A549 (cell line): ENCODE data around the gene TFDP1. TPM values are rescaled to one million over a fixed set of nuclear protein-coding genes. Genes with fewer than 3 reads are reported as not detected.

Experiments used
- ATAC-seq, 2 experiments: fragments of 200-7000 bp in 1 of 2; fragments of >200 bp in 1 of 2; cut with Nextera tagmentation in 1 of 2; cut with Tn5 transposase in 1 of 2; 3 replicates each; pipeline versions ENCODE4 v1.8.0 to v1.9.1; 2018 to 2020; ENCODE audit warnings: mild to moderate bottlenecking in 1 of 2, moderate library complexity in 1 of 2
- CTCF ChIA-PET: fragments of 300-600 bp; sonication (Branson Sonifier 250); formaldehyde crosslinking; extraction: SDS; loops from one replicate; lab custom pipeline; 2021; ENCODE audit warnings: antibody characterized with exemption, inconsistent platforms; lab: Yijun Ruan, JAX
- POLR2A ChIA-PET: fragments of 350-600 bp; formaldehyde crosslinking; extraction: SDS; loops from one replicate; lab custom pipeline; 2021; ENCODE audit warnings: antibody characterized with exemption, inconsistent platforms; lab: Yijun Ruan, JAX
- DNase-seq, 2 experiments: peaks; one replicate each; pipeline versions ENCODE4 v3.0.0 to v3.0.0-alpha.2; 2011 to 2016; ENCODE audit warnings: low read depth in 1 of 2, low spot score in 1 of 2
- FAIRE-seq: peaks from 2 replicates; lab custom pipeline; 2011; peaks lifted over from hg19 to GRCh38; lab: Jason Lieb, UNC
- H3K27ac ChIP-seq, 2 experiments: fragments of >200 bp; sonication (Bioruptor Twin); formaldehyde crosslinking; 3 replicates each; pipeline ENCODE4 v1.5.1; 2016 to 2017
- H3K4me1 ChIP-seq: fragments of >200 bp; sonication (Bioruptor Twin); formaldehyde crosslinking; 3 replicates; pipeline ENCODE4 v1.6.1; 2016
- H3K4me2 ChIP-seq: fragments of >200 bp; sonication (Bioruptor Twin); formaldehyde crosslinking; 3 replicates; pipeline ENCODE4 v1.6.1; 2016
- H3K4me3 ChIP-seq: fragments of >200 bp; sonication (Bioruptor Twin); formaldehyde crosslinking; 3 replicates; pipeline ENCODE4 v1.5.1; 2016
- H3K9me3 ChIP-seq: fragments of >200 bp; sonication (Bioruptor Twin); formaldehyde crosslinking; 3 replicates; pipeline ENCODE4 v1.6.1; 2016
- CBX2 ChIP-seq: fragments of 200-600 bp; sonication (generic); IDR thresholded peaks from 2 replicates; pipeline ENCODE4 v1.6.1; 2016; ENCODE audit warnings: low read depth, mild to moderate bottlenecking, borderline replicate concordance
- CEBPB ChIP-seq, 2 experiments: fragments of >200 bp in 1 of 2; sonication (Bioruptor Twin) in 1 of 2; formaldehyde crosslinking in 1 of 2; IDR thresholded peaks; 2 replicates each; pipeline ENCODE4 v1.6.1; 2012 to 2016
- ESRRA ChIP-seq: fragments of 150-350 bp; IDR thresholded peaks from 2 replicates; pipeline ENCODE4 v1.6.1; 2014; ENCODE audit warnings: mild to moderate bottlenecking, low read length, borderline replicate concordance
- HEYL ChIP-seq: fragments of 250-450 bp; sonication (Bioruptor Pico); IDR thresholded peaks from 2 replicates; pipeline ENCODE4 v1.8.0; 2021; ENCODE audit warnings: mild to moderate bottlenecking, moderate library complexity
- HOXB13 ChIP-seq: fragments of 250-450 bp; sonication (Bioruptor Pico); IDR thresholded peaks from 2 replicates; pipeline ENCODE4 v1.5.0; 2020; ENCODE audit warnings: low read depth, mild to moderate bottlenecking, moderate library complexity
- KDM5A ChIP-seq: fragments of 200-600 bp; sonication (generic); IDR thresholded peaks from 2 replicates; pipeline ENCODE4 v1.6.1; 2016; ENCODE audit warnings: antibody characterized with exemption, mild to moderate bottlenecking
- MYC ChIP-seq: IDR thresholded peaks from 2 replicates; pipeline ENCODE4 v1.6.1; 2012; ENCODE audit warnings: mild to moderate bottlenecking, inconsistent platforms, low read length, improper control_type of control experiment, borderline replicate concordance
- NR3C1 ChIP-seq: fragments of >200 bp; sonication (Bioruptor Twin); formaldehyde crosslinking; IDR thresholded peaks from 3 replicates; pipeline ENCODE4 v1.6.1; 2017
- PHF8 ChIP-seq: fragments of 200-600 bp; sonication (generic); IDR thresholded peaks from 2 replicates; pipeline ENCODE4 v1.6.1; 2016; ENCODE audit warnings: low read depth, mild to moderate bottlenecking, antibody characterized with exemption, moderate library complexity, borderline replicate concordance
- POLR2AphosphoS2 ChIP-seq: conservative IDR thresholded peaks from 2 replicates; pipeline ENCODE4 v1.6.1; 2012; ENCODE audit warnings: low read length, improper control_type of control experiment, inconsistent platforms
- RARB ChIP-seq: fragments of 250-450 bp; sonication (Bioruptor Pico); IDR thresholded peaks from 2 replicates; pipeline ENCODE4 v1.8.0; 2021; ENCODE audit warnings: mild to moderate bottlenecking, moderate library complexity
- RCOR1 ChIP-seq: fragments of 150-350 bp; IDR thresholded peaks from 2 replicates; pipeline ENCODE4 v1.6.1; 2014; ENCODE audit warnings: antibody characterized with exemption, low read length, low read depth
- RNF2 ChIP-seq: fragments of 200-600 bp; sonication (generic); IDR thresholded peaks from 2 replicates; pipeline ENCODE4 v1.6.1; 2016; ENCODE audit warnings: low read depth, mild to moderate bottlenecking, antibody characterized with exemption, moderate library complexity, borderline replicate concordance
- TP53 ChIP-seq: fragments of 250-450 bp; sonication (Bioruptor Pico); IDR thresholded peaks from 2 replicates; pipeline ENCODE4 v1.5.0; 2021; ENCODE audit warnings: mild to moderate bottlenecking, moderate library complexity
- ZFP36 ChIP-seq: fragments of 450-650 bp; IDR thresholded peaks from 2 replicates; pipeline ENCODE4 v1.6.1; 2014; ENCODE audit warnings: borderline replicate concordance; ENCODE audit not compliant: partially characterized antibody
- ZSCAN20 ChIP-seq: fragments of 250-450 bp; sonication (Bioruptor Pico); IDR thresholded peaks from 2 replicates; pipeline ENCODE4 v1.8.0; 2022; ENCODE audit warnings: mild to moderate bottlenecking, moderate library complexity
- WGBS: methylation state at CpG from one replicate; pipeline ENCODE4 v1.1.6; 2017; ENCODE audit errors: missing lambda C conversion rate; 5-methylcytosine and 5-hydroxymethylcytosine counted together
- polyA plus RNA-seq, 4 experiments: library from polyadenylated mRNA; depleted of rRNA in 3 of 4; stranded (reverse); fragments of >200 nt; fragmentation: RNase III in 1 of 4; extraction: RNeasy Plus Mini Kit Qiagen cat#74134 plus additional on column Dnase treatment in 1 of 4; gene quantifications; 2 replicates in 3 of 4; 3 replicates in 1 of 4; pipeline ENCODE4 v1.2.3, GENCODE V29; 2011 to 2017
- TF ChIP-seq, protein P1 (sequence below): fragments of 250-450 bp; sonication (Bioruptor Pico); IDR thresholded peaks from 2 replicates; pipeline ENCODE4 v1.5.0; 2021; ENCODE audit warnings: mild to moderate bottlenecking, moderate library complexity, borderline replicate concordance
- TF ChIP-seq, protein P2 (sequence below): fragments of 200-600 bp; sonication (generic); IDR thresholded peaks from 2 replicates; pipeline ENCODE4 v1.6.1; 2016; ENCODE audit warnings: antibody characterized with exemption, mild to moderate bottlenecking, moderate library complexity
- TF ChIP-seq, protein P3 (sequence below): fragments of 450-650 bp; IDR thresholded peaks from 2 replicates; pipeline ENCODE4 v1.6.1; 2014; ENCODE audit warnings: antibody characterized with exemption
- TF ChIP-seq, protein P4 (sequence below): IDR thresholded peaks from 2 replicates; pipeline ENCODE4 v1.6.1; 2012; ENCODE audit warnings: low read depth, borderline replicate concordance

TFDP1 gene
- polyA plus RNA-seq, 2 of the 4 experiments (the other 2 are of a cell fraction) = 73.2 to 88.4 TPM

DNA sequence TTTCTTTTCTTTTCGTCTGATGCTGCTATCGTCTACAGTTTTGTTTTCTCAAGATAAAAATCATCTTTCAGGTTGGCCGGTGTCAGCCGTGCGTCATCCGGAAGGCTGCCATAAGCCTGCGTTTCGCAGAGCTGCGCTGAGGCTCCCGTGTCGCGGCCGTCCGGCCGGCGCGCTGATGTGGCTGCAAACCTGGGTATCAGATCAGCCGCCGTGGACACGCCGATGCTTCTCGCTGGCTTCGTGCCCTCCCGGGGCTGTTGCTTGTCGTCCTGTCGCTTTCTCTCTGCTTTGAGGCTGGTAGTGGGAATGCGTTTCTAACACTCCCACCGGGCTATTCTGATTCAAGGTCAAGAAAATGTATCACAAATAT lies 45.9 kb upstream of the TFDP1 start (continued):
- TF ChIP-seq, protein P1, sequence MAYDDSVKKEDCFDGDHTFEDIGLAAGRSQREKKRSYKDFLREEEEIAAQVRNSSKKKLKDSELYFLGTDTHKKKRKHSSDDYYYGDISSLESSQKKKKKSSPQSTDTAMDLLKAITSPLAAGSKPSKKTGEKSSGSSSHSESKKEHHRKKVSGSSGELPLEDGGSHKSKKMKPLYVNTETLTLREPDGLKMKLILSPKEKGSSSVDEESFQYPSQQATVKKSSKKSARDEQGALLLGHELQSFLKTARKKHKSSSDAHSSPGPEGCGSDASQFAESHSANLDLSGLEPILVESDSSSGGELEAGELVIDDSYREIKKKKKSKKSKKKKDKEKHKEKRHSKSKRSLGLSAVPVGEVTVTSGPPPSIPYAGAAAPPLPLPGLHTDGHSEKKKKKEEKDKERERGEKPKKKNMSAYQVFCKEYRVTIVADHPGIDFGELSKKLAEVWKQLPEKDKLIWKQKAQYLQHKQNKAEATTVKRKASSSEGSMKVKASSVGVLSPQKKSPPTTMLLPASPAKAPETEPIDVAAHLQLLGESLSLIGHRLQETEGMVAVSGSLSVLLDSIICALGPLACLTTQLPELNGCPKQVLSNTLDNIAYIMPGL (CRISPR knock-in tag) = no peak
- TF ChIP-seq POLR2AphosphoS2 (no peak), MYC (no peak), ZFP36 (no peak)

- Histone ChIP-seq H3K4me2 (no peak overlapping the region), H3K4me3 (no peak overlapping the region), H3K9me3 (no peaks in the 10 kb centered on the region)
- CTCF ChIA-PET = no interaction called here
- no peak for ATAC-seq
- no peak for DNase-seq
- TF ChIP-seq ZSCAN20 (CRISPR knock-in tag) (no peak), ESRRA (no peak), POLR2AphosphoS2 (no peak), CBX2 (no peak), NR3C1 (no peak)
- TF ChIP-seq, protein P2, sequence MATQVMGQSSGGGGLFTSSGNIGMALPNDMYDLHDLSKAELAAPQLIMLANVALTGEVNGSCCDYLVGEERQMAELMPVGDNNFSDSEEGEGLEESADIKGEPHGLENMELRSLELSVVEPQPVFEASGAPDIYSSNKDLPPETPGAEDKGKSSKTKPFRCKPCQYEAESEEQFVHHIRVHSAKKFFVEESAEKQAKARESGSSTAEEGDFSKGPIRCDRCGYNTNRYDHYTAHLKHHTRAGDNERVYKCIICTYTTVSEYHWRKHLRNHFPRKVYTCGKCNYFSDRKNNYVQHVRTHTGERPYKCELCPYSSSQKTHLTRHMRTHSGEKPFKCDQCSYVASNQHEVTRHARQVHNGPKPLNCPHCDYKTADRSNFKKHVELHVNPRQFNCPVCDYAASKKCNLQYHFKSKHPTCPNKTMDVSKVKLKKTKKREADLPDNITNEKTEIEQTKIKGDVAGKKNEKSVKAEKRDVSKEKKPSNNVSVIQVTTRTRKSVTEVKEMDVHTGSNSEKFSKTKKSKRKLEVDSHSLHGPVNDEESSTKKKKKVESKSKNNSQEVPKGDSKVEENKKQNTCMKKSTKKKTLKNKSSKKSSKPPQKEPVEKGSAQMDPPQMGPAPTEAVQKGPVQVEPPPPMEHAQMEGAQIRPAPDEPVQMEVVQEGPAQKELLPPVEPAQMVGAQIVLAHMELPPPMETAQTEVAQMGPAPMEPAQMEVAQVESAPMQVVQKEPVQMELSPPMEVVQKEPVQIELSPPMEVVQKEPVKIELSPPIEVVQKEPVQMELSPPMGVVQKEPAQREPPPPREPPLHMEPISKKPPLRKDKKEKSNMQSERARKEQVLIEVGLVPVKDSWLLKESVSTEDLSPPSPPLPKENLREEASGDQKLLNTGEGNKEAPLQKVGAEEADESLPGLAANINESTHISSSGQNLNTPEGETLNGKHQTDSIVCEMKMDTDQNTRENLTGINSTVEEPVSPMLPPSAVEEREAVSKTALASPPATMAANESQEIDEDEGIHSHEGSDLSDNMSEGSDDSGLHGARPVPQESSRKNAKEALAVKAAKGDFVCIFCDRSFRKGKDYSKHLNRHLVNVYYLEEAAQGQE = no peak
- TF ChIP-seq, protein P3, sequence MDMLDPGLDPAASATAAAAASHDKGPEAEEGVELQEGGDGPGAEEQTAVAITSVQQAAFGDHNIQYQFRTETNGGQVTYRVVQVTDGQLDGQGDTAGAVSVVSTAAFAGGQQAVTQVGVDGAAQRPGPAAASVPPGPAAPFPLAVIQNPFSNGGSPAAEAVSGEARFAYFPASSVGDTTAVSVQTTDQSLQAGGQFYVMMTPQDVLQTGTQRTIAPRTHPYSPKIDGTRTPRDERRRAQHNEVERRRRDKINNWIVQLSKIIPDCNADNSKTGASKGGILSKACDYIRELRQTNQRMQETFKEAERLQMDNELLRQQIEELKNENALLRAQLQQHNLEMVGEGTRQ = no peak
- TF ChIP-seq, all 56 proteins: peak for 0
- Histone ChIP-seq H3K27ac (no peak overlapping the region), H3K4me1 (no peaks in the 10 kb centered on the region)
- POLR2A ChIA-PET = no interaction called here
- FAIRE-seq = no peak
- WGBS = 95% methylated on average over 15 of the region's 18 CpGs
Measured at GRCh38 chr13:113539176-113539575, 45.4 kb upstream of the TFDP1 start.

- Histone ChIP-seq H3K9me3 (no peaks in the 10 kb centered on the region), H3K4me3 (no peak overlapping the region), H3K27ac (no peak overlapping the region), H3K4me1 (no peaks in the 10 kb centered on the region), H3K4me2 (no peak overlapping the region)
- WGBS = 89% methylated on average over 15 of the region's 15 CpGs
- no peak for ATAC-seq
- ChIA-PET POLR2A (no interaction called here), CTCF (no interaction called here)
- no peak for DNase-seq
- FAIRE-seq = no peak
- peak in 1 of 2 experiments; percentile 30; a peak in 1 of 4 replicates for TF ChIP-seq CEBPB (IDR thresholded peaks at IDR 0.05)
- TF ChIP-seq RCOR1 = no peak
- TF ChIP-seq RARB = no peak
- no peak for TF ChIP-seq ZSCAN20 (CRISPR knock-in tag)
- no peak for TF ChIP-seq CBX2
- no peak for TF ChIP-seq PHF8
Measured at GRCh38 chr13:113539822-113540221, 44.7 kb upstream of the TFDP1 start.

- H3K9me3 ChIP-seq = no peaks in the 10 kb centered on the region
- H3K4me2 ChIP-seq = no peak overlapping the region
- TF ChIP-seq, protein P4, sequence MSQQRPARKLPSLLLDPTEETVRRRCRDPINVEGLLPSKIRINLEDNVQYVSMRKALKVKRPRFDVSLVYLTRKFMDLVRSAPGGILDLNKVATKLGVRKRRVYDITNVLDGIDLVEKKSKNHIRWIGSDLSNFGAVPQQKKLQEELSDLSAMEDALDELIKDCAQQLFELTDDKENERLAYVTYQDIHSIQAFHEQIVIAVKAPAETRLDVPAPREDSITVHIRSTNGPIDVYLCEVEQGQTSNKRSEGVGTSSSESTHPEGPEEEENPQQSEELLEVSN = no peak
- no peak for TF ChIP-seq KDM5A
- no peak for TF ChIP-seq RNF2
- no peak for TF ChIP-seq TP53 (CRISPR knock-in tag)
- TF ChIP-seq, protein P3 = no peak
- TF ChIP-seq HEYL (CRISPR knock-in tag) = no peak
- TF ChIP-seq HOXB13 = no peak
- 81% methylated on average over 10 of the region's 10 CpGs for WGBS
- DNase-seq (no peak), FAIRE-seq (no peak), ATAC-seq (no peak)
- no peak overlapping the region for H3K27ac ChIP-seq
- ChIA-PET POLR2A (no interaction called here), CTCF (no interaction called here)
- no peak overlapping the region for H3K4me3 ChIP-seq
- no peaks in the 10 kb centered on the region for H3K4me1 ChIP-seq
Measured at GRCh38 chr13:113540523-113540922, 44.0 kb upstream of the TFDP1 start.
